HG02981 (cell line): ENCODE measurements around the gene DNAJC4.

Source experiments
- ATAC-seq: cut with Tn5 transposase; IDR thresholded peaks from one replicate; pipeline ENCODE4 v1.9.1; 2021; ENCODE audit warnings: mild to moderate bottlenecking, moderate library complexity; ENCODE audit not compliant: unreplicated experiment

DNAJC4 gene

GRCh38 chr11:64255135-64256128 lies 25.1 kb downstream of the DNAJC4 start:
- no peak for ATAC-seq

GRCh38 chr11:64256300-64256699 lies 26.0 kb downstream of the DNAJC4 start:
- no peak for ATAC-seq

DNA sequence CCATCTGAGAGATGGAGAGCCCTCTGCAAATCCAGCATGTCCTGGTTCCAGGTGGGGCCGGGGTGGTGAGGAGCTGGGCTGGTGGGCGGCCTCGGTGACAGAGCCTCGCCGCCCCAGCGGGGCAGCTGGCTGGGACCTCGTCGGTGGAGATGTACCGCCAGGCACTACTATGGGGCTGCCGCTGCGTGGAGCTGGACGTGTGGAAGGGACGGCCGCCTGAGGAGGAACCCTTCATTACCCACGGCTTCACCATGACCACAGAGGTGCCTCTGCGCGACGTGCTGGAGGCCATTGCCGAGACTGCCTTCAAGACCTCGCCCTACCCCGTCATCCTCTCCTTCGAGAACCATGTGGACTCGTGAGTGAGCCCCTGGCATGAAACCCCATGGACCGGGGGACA lies 28.0 kb downstream of the DNAJC4 start:
- no peak for ATAC-seq

- ATAC-seq = no peak
Measured at GRCh38 chr11:64258946-64259532, 28.7 kb downstream of the DNAJC4 start.

- no peak for ATAC-seq
Measured at GRCh38 chr11:64259533-64260067, 29.3 kb downstream of the DNAJC4 start.

DNA sequence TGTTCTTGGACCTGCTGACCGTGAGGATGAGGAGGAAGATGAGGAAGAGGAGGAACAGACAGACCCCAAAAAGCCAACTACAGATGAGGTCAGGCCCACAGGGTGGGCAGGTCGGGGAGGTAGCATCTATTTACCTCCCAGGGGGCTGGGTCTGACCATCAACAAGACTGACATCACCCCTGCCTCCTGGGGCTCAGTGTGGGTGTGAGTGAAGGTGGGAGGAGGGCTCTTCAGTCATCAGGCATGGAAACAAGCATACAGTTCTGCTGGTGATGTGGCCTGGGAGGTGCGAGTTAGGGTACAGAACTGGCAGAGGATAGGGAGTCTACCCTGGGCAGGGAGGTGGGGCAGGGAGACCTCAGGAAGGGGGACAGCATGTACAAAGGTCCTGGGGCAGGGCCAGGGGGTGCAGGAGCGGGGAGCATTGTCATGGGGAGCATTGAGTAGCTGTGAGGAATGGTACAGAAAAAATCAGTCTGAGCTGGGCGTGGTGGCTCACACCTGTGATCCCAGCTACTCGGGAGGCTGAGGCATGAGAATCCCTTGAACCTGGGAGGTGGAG lies 29.9 kb downstream of the DNAJC4 start:
- no peak for ATAC-seq

DNA sequence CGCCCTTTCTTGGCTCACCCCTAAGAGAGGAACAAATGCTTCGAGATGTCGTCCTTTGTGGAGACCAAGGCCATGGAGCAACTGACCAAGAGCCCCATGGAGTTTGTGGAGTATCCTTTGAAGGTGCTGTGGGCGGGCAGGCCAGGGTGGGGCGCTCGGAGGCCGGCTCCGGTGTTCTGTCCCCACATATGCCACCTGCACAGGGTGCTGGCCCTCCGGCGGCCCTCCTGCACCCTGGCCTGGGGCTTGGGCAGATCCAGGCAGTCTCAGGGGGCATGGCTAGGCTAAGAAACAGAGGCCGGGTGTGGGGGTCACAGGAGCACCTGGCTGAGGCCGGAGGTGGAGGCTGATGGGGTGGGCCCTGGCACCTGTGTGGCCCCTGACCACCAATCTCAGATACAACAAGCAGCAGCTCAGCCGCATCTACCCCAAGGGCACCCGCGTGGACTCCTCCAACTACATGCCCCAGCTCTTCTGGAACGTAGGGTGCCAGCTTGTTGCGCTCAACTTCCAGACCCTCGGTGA lies 31.3 kb downstream of the DNAJC4 start:
- ATAC-seq = no peak

GRCh38 chr11:64262271-64263002 lies 32.1 kb downstream of the DNAJC4 start:
- ATAC-seq = no peak

DNA sequence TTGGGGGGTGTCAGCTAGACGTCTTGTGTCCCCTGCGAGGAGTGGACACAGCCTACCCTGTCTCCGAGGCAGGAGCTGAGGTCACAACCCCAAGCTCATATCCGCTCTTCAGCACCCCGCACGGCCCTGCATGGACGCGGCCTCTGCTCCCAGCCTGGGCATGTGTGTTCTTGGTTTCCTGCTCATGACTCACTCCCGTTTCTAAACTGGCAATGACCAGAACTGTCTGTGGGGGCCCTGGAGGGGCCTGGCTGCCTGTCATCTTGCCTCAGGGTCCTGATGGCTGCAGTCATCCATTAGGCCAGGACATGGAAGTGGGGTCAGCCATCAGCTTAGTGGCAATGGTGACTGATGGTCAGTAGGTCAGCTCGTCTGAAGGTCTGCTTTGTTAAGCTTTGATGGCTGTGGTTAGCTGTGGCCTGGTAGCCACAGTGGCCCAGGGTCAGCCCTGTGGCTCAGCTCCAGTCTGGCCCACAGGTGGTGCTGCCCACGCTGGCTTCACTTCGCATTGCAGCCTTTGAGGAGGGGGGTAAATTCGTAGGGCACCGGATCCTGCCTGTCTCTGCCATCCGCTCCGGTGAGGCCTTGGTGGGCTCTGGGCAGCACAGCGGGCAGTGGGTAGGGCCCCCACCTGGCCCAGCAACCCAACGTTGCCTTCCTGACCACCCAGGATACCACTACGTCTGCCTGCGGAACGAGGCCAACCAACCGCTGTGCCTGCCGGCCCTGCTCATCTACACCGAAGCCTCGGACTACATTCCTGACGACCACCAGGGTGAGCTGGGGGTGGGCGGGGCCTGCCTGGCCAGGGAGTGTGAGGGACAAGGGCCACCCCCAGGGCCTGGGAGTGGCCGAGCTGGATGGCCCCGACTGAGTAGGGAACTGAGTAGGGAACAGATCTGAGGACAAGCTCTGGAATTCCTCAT lies 32.9 kb downstream of the DNAJC4 start:
- no peak for ATAC-seq

DNA sequence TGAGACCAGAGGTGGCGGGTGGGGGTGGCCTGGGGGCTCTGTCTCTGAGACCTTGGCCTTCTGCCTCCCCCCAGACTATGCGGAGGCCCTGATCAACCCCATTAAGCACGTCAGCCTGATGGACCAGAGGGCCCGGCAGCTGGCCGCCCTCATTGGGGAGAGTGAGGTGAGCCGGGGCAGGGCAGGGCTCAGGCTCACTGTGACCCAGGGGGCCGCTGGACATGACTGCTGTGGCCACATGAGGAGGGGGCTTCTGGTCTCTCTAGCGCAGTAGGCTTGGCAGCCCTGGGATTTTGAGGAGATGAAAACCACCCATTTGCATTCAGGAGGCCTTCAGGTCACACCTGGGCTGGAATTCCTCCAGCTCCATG lies 33.6 kb downstream of the DNAJC4 start:
- ATAC-seq = no peak

GRCh38 chr11:64264371-64264852 lies 34.1 kb downstream of the DNAJC4 start:
- ATAC-seq = no peak

GRCh38 chr11:64265176-64266160 lies 35.1 kb downstream of the DNAJC4 start:
- ATAC-seq = no peak

GRCh38 chr11:64266339-64266738 lies 36.0 kb downstream of the DNAJC4 start:
- no peak for ATAC-seq

DNA sequence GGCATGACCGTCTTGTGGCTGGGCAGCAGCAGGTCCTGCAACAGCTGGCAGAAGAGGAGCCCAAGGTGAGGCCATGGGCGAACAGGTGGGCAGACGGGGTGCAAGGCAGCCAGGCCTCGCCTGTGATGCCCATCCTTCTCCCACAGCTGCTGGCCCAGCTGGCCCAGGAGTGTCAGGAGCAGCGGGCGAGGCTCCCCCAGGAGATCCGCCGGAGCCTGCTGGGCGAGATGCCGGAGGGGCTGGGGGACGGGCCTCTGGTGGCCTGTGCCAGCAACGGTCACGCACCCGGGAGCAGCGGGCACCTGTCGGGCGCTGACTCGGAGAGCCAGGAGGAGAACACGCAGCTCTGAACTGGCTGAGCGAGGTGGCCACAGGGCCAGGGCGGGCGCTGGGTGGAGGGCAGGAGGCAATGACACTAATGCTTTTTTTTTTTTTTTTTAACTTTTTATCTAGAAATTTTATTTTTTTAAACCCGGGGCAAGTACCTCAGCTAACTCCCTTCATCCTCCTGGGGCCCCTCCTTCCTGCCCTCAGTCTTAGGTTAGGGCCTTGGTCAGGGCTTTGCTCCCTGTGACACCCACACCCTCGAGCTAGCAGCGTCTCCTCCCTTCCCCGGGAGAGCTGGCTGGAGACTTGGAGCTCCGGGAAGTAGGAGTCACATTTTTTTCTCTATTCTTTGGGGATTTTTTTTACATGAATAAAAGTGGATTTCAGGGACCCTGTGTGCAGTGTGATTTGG lies 37.0 kb downstream of the DNAJC4 start:
- ATAC-seq = no peak

GRCh38 chr11:64268025-64268892 lies 37.9 kb downstream of the DNAJC4 start:
- no peak for ATAC-seq

DNA sequence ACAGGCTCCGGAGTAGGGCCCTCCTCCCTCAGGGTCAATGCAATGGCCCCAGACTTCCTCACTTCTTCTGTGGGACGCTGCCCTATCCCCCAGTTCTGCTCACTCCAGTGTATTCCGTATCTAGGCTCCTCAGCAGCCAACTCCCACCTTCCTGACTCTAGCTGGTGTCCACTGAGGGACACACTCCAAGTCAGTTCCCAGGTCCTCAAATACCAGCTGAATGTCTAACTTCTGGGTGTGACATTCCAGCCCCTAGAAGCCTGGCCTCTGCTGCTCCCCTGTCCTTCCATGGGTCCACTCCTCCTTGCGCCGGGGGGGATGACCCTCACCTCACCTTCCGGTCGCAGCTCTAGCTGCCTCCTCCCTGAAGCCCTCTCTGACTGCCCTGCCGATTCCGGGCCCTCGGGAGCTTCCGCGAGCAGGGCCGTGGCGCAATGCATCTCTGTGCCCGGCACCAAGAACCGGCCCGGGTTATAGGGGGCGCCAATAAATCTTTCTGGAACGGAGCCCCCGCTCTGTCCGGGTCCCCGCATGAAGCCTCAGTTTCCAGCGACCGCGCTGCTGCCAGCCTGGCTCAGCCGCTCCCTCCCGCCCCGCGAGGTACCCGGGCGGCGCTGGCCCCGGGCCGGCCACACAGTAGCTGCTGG lies 38.7 kb downstream of the DNAJC4 start:
- ATAC-seq = peak; percentile 14
